Measurements from ENCODE around the gene CDH20.

GRCh38 chr18:61569176-61569892 is 236.1 kb downstream of the CDH20 start:
- TF ChIP-seq TCF7L2 (IDR thresholded peaks at IDR 0.05; ENCODE audit: borderline replicate concordance, low read depth, low read length) (no peak), ZNF777 (tag by site-specific recombination; IDR thresholded peaks at IDR 0.05; ENCODE audit: borderline replicate concordance) (no peak), CTCF (tag by site-specific recombination; IDR thresholded peaks at IDR 0.05) (no peak), ZNF24 (tag by site-specific recombination; IDR thresholded peaks at IDR 0.05) (no peak), ZFP41 (tag by site-specific recombination; IDR thresholded peaks at IDR 0.05; ENCODE audit: borderline replicate concordance) (no peak), ZNF350 (tag by site-specific recombination; IDR thresholded peaks at IDR 0.05) (no peak), ZNF792 (tag by site-specific recombination; IDR thresholded peaks at IDR 0.05) (no peak), HOXA7 (CRISPR knock-in tag; IDR thresholded peaks at IDR 0.05; ENCODE audit: borderline replicate concordance) (no peak), ZNF324 (tag by site-specific recombination; IDR thresholded peaks at IDR 0.05) (no peak), REPIN1 (tag by site-specific recombination; IDR thresholded peaks at IDR 0.05; ENCODE audit: low read depth) (no peak), ZNF555 (tag by site-specific recombination; conservative IDR thresholded peaks at IDR 0.05) (no peak)
- TF ChIP-seq, protein P1, sequence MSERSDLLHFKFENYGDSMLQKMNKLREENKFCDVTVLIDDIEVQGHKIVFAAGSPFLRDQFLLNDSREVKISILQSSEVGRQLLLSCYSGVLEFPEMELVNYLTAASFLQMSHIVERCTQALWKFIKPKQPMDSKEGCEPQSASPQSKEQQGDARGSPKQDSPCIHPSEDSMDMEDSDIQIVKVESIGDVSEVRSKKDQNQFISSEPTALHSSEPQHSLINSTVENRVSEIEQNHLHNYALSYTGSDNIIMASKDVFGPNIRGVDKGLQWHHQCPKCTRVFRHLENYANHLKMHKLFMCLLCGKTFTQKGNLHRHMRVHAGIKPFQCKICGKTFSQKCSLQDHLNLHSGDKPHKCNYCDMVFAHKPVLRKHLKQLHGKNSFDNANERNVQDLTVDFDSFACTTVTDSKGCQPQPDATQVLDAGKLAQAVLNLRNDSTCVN (tag by site-specific recombination; optimal IDR thresholded peaks at IDR 0.05), result no peak
- TF ChIP-seq, protein P2, sequence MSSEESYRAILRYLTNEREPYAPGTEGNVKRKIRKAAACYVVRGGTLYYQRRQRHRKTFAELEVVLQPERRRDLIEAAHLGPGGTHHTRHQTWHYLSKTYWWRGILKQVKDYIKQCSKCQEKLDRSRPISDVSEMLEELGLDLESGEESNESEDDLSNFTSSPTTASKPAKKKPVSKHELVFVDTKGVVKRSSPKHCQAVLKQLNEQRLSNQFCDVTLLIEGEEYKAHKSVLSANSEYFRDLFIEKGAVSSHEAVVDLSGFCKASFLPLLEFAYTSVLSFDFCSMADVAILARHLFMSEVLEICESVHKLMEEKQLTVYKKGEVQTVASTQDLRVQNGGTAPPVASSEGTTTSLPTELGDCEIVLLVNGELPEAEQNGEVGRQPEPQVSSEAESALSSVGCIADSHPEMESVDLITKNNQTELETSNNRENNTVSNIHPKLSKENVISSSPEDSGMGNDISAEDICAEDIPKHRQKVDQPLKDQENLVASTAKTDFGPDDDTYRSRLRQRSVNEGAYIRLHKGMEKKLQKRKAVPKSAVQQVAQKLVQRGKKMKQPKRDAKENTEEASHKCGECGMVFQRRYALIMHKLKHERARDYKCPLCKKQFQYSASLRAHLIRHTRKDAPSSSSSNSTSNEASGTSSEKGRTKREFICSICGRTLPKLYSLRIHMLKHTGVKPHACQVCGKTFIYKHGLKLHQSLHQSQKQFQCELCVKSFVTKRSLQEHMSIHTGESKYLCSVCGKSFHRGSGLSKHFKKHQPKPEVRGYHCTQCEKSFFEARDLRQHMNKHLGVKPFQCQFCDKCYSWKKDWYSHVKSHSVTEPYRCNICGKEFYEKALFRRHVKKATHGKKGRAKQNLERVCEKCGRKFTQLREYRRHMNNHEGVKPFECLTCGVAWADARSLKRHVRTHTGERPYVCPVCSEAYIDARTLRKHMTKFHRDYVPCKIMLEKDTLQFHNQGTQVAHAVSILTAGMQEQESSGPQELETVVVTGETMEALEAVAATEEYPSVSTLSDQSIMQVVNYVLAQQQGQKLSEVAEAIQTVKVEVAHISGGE (tag by site-specific recombination; conservative IDR thresholded peaks at IDR 0.05; ENCODE audit: low read depth), result no peak
